Measurements from ENCODE around the gene CTSS.

The CTSS gene

DNA sequence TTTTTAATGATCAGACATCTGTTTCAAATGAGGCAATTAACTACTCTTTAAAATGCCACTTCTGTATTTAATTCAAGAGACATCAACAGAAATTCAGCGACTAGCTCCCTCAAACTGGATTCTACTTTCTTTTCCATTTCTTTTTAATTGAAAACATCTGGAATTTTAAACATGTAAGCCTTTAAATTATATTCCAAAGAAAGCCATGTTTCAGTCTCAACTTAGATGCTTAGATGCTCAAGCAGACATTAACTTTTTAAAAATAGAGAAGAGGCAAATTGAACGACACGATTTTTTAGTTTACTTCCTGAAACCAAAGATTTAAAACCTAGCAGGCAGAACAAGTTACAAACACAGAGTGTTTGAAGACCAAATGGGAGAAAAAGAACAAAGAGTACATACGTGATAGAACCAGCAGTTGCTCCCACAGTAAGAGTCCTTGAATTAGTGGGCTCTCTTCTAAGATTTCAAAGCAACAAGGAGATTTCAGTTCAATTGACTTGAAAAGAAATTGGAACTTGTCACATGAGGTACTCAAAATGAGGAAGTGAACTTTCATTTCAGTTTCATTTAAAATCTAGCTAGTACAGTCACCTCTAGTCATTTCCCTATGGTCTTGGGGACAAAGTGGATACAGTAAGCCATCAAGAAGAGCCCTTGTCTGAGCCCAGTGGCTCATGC is at the start of gene CTSS:
TSS of gene CTSS (minus strand) at position 483 of the 681 bp plus-strand sequence. CDS start 1,015 bp downstream, outside the sequence.
- H3K4me3 ChIP-seq (ENCODE audit: low read depth, low read length): peak within 1 kb of the TSS; percentile 18
- peak; percentile 23 for DNase-seq (ENCODE audit: low read depth)

GRCh38 chr1:150813028-150813707 is 47.6 kb upstream of the CTSS start:
- H3K4me3 ChIP-seq (ENCODE audit: low read depth, low read length): no peak overlapping the region
- TF ChIP-seq, protein P1, sequence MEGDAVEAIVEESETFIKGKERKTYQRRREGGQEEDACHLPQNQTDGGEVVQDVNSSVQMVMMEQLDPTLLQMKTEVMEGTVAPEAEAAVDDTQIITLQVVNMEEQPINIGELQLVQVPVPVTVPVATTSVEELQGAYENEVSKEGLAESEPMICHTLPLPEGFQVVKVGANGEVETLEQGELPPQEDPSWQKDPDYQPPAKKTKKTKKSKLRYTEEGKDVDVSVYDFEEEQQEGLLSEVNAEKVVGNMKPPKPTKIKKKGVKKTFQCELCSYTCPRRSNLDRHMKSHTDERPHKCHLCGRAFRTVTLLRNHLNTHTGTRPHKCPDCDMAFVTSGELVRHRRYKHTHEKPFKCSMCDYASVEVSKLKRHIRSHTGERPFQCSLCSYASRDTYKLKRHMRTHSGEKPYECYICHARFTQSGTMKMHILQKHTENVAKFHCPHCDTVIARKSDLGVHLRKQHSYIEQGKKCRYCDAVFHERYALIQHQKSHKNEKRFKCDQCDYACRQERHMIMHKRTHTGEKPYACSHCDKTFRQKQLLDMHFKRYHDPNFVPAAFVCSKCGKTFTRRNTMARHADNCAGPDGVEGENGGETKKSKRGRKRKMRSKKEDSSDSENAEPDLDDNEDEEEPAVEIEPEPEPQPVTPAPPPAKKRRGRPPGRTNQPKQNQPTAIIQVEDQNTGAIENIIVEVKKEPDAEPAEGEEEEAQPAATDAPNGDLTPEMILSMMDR (conservative IDR thresholded peaks at IDR 0.05; ENCODE audit: low read depth, low read length): peak; percentile 94
- DNase-seq (ENCODE audit: low read depth): peak; percentile 86

More for the DNA sequence above, at the start of gene CTSS:
- TF ChIP-seq, protein P1 (conservative IDR thresholded peaks at IDR 0.05; ENCODE audit: low read depth, low read length): no peak

DNA sequence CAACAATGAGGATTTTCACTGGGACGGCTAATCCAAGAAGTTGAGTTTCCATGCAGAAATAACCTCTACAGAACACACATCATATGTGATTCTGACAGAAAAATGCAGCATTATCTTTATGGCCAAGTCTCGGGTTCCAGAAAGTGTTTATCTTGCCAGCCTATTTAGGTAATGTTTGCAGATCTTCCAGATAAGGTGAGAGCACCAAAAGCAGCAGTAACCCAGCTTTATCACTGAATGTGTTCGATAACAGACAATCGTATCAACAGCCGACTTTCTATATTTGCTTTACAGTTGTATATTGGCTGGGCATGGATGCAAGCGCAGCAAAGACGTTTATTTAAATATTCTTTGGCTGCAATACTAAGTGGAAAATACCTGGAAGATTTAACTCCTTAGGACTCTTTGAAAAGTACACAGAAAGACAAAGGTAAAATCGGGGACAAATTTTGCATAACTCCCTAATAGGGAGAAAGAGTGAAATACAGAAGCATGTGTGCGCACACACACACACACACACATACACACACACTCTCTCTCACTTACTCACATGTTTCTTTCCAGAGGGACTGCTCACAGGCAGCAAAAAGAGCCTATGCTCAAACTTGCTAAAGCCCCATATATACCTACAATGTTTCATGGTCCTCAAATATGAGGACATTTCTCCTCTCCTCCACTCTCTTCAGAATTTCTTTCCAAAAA is 45.5 kb upstream of the CTSS start:
- TF ChIP-seq, protein P1 (conservative IDR thresholded peaks at IDR 0.05; ENCODE audit: low read depth, low read length): no peak
- no peak for DNase-seq (ENCODE audit: low read depth)
- no peak overlapping the region for H3K4me3 ChIP-seq (ENCODE audit: low read depth, low read length)

DNA sequence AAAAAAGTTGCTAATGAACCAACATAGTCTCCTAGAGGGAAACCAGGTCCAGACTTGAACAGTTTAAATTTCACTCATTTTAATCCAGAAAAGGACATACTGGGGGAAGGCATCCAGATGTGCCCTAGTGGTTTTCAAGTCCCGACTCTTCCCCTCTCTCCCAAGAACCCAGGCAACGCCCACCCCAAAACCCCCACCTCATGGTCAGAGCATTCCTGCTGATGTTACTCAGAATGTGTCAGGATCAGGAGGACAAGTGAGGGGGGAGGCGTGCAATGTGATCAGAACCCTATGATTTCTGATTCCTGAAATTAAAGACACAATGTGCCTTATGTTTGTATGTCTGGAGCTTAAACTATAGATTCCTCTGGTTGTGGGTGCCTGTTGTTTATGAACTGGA is 44.1 kb upstream of the CTSS start:
- peak; percentile 66 for DNase-seq (ENCODE audit: low read depth)
- H3K4me3 ChIP-seq (ENCODE audit: low read depth, low read length): no peak overlapping the region
- TF ChIP-seq, protein P1 (conservative IDR thresholded peaks at IDR 0.05; ENCODE audit: low read depth, low read length): no peak

DNA sequence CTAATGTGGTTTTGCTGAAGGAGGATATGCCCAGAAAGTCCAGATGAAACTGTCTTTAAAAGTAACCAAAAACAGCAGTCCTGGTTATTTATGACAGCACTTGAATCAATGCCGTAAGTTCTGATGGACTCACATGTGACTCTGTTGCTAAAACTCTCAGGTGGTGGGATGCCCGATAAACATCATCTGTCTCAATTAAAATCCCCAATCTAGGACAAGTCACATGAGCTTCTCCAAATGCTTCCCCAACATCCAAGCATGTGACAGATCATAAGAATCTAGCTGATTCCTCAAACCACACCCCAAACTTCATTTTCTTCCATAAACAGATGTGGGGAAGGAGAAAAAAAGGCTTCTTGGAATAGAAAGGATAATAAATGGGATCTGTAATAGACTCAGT is 43.3 kb upstream of the CTSS start:
- TF ChIP-seq, protein P1 (conservative IDR thresholded peaks at IDR 0.05; ENCODE audit: low read depth, low read length): no peak
- no peak overlapping the region for H3K4me3 ChIP-seq (ENCODE audit: low read depth, low read length)
- DNase-seq (ENCODE audit: low read depth): peak; percentile 22

- DNase-seq (ENCODE audit: low read depth): peak; percentile 32
- TF ChIP-seq, protein P1 (conservative IDR thresholded peaks at IDR 0.05; ENCODE audit: low read depth, low read length): no peak
- peak within 1 kb of the TSS; percentile 39 for H3K4me3 ChIP-seq (ENCODE audit: low read depth, low read length)
Measured at GRCh38 chr1:150808121-150808520, 42.5 kb upstream of the CTSS start, which contains the start of gene CTSK. Gene CTSK, minus strand, starts transcription at chr1:150808260. Its CDS starts 1,455 bp downstream, at chr1:150806805.

Measured in choroid plexus epithelial cell (primary cell).